HepG2 (cell line): Measurements from ENCODE around the gene KIAA1549. TPM values are rescaled to one million over a fixed set of nuclear protein-coding genes. Genes with fewer than 3 reads are reported as not detected.

Experiments used
- GABPA ChIP-seq, 2 experiments: IDR thresholded peaks; 2 replicates each; pipeline ENCODE4 v1.6.1; 2011 to 2016; ENCODE audit warnings: low read depth in 2 of 2, low read length in 1 of 2, missing biosample characterization in 1 of 2, missing genetic modification characterization in 1 of 2
- HES4 ChIP-seq: sonication (generic); formaldehyde crosslinking; IDR thresholded peaks from 2 replicates; pipeline ENCODE4 v1.9.0; 2021; ENCODE audit warnings: mild to moderate bottlenecking, missing genetic modification reagents, borderline replicate concordance
- MAFF ChIP-seq: IDR thresholded peaks from 2 replicates; pipeline ENCODE4 v1.6.1; 2011; ENCODE audit warnings: low read depth, low read length, improper control_type of control experiment
- NFATC3 ChIP-seq: sonication (generic); formaldehyde crosslinking; IDR thresholded peaks from 2 replicates; pipeline ENCODE4 v1.5.1; 2020; ENCODE audit warnings: mild to moderate bottlenecking, missing genetic modification reagents
- NONO ChIP-seq, 2 experiments: fragments of 450-650 bp in 1 of 2; sonication (generic) in 1 of 2; formaldehyde crosslinking in 1 of 2; IDR thresholded peaks in 1 of 2; conservative IDR thresholded peaks in 1 of 2; 2 replicates each; pipeline versions ENCODE4 v1.6.1 to v1.8.0; 2017 to 2022; ENCODE audit warnings: mild to moderate bottlenecking in 1 of 2, missing genetic modification reagents in 1 of 2, moderate library complexity in 1 of 2
- NR2C2 ChIP-seq: sonication (generic); formaldehyde crosslinking; IDR thresholded peaks from 2 replicates; pipeline ENCODE4 v1.4.0; 2020; ENCODE audit warnings: missing genetic modification reagents, mild to moderate bottlenecking, moderate library complexity, borderline replicate concordance
- SP5 ChIP-seq: IDR thresholded peaks from 2 replicates; pipeline ENCODE4 v1.6.1; 2016; ENCODE audit warnings: low read depth, borderline replicate concordance
- ZEB1 ChIP-seq: IDR thresholded peaks from 2 replicates; pipeline ENCODE4 v1.6.1; 2012; ENCODE audit warnings: mild to moderate bottlenecking, low read depth, inconsistent platforms; ENCODE audit not compliant: insufficient replicate concordance
- ZFP82 ChIP-seq: sonication (generic); formaldehyde crosslinking; IDR thresholded peaks from 2 replicates; pipeline ENCODE4 v1.5.1; 2020; ENCODE audit warnings: mild to moderate bottlenecking, missing genetic modification reagents, borderline replicate concordance
- ZNF143 ChIP-seq: sonication (generic); formaldehyde crosslinking; IDR thresholded peaks from 2 replicates; pipeline ENCODE4 v1.4.0; 2020; ENCODE audit warnings: missing genetic modification reagents
- ZNF512B ChIP-seq: sonication (generic); formaldehyde crosslinking; IDR thresholded peaks from 2 replicates; pipeline ENCODE4 v1.5.1; 2020; ENCODE audit warnings: missing genetic modification reagents, mild to moderate bottlenecking, borderline replicate concordance
- ZNF761 ChIP-seq: sonication (generic); formaldehyde crosslinking; conservative IDR thresholded peaks from 2 replicates; pipeline ENCODE4 v1.4.0; 2020; ENCODE audit warnings: mild to moderate bottlenecking, missing genetic modification reagents
- ZNF839 ChIP-seq: sonication (generic); formaldehyde crosslinking; IDR thresholded peaks from 2 replicates; pipeline ENCODE4 v1.4.0; 2020; ENCODE audit warnings: missing genetic modification reagents, mild to moderate bottlenecking, borderline replicate concordance
- polyA plus RNA-seq, 8 experiments: library from polyadenylated mRNA; depleted of rRNA in 3 of 8; stranded (reverse) in 7 of 8; unstranded in 1 of 8; fragments of >200 nt; fragmentation: Illumina TruSeq in 4 of 8; extraction: Trizol in 4 of 8; gene quantifications; 2 replicates each; pipeline versions ENCODE4 v1.2.1 to v1.2.3, GENCODE V29; 2011 to 2016; ENCODE audit warnings: low read depth in 4 of 8, missing spikeins in 1 of 8, mixed read lengths in 1 of 8; ENCODE audit not compliant: insufficient read depth in 1 of 8
- total RNA-seq, 5 experiments: library from RNA; depleted of rRNA; stranded (reverse); fragments of >200 nt; fragmentation: Illumina TruSeq; extraction: Trizol; gene quantifications; 2 replicates each; pipeline ENCODE4 v1.2.3, GENCODE V29; 2016; ENCODE audit warnings: low read depth in 1 of 5
- TF ChIP-seq, protein P1 (sequence below): sonication (generic); formaldehyde crosslinking; IDR thresholded peaks from 2 replicates; pipeline ENCODE4 v1.4.0; 2020; ENCODE audit warnings: mild to moderate bottlenecking, missing genetic modification reagents
- TF ChIP-seq, protein P2 (sequence below): IDR thresholded peaks from 2 replicates; pipeline ENCODE4 v1.6.1; 2016

The KIAA1549 gene
- total and polyA plus RNA-seq, 2 of the 13 experiments (the other 11 are each of a cell fraction or from before 2014, with no cell fraction given), result 1.1 to 1.8 TPM

GRCh38 chr7:138890499-138891445, 90.4 kb downstream of the KIAA1549 start (continued):
- TF ChIP-seq, protein P1, sequence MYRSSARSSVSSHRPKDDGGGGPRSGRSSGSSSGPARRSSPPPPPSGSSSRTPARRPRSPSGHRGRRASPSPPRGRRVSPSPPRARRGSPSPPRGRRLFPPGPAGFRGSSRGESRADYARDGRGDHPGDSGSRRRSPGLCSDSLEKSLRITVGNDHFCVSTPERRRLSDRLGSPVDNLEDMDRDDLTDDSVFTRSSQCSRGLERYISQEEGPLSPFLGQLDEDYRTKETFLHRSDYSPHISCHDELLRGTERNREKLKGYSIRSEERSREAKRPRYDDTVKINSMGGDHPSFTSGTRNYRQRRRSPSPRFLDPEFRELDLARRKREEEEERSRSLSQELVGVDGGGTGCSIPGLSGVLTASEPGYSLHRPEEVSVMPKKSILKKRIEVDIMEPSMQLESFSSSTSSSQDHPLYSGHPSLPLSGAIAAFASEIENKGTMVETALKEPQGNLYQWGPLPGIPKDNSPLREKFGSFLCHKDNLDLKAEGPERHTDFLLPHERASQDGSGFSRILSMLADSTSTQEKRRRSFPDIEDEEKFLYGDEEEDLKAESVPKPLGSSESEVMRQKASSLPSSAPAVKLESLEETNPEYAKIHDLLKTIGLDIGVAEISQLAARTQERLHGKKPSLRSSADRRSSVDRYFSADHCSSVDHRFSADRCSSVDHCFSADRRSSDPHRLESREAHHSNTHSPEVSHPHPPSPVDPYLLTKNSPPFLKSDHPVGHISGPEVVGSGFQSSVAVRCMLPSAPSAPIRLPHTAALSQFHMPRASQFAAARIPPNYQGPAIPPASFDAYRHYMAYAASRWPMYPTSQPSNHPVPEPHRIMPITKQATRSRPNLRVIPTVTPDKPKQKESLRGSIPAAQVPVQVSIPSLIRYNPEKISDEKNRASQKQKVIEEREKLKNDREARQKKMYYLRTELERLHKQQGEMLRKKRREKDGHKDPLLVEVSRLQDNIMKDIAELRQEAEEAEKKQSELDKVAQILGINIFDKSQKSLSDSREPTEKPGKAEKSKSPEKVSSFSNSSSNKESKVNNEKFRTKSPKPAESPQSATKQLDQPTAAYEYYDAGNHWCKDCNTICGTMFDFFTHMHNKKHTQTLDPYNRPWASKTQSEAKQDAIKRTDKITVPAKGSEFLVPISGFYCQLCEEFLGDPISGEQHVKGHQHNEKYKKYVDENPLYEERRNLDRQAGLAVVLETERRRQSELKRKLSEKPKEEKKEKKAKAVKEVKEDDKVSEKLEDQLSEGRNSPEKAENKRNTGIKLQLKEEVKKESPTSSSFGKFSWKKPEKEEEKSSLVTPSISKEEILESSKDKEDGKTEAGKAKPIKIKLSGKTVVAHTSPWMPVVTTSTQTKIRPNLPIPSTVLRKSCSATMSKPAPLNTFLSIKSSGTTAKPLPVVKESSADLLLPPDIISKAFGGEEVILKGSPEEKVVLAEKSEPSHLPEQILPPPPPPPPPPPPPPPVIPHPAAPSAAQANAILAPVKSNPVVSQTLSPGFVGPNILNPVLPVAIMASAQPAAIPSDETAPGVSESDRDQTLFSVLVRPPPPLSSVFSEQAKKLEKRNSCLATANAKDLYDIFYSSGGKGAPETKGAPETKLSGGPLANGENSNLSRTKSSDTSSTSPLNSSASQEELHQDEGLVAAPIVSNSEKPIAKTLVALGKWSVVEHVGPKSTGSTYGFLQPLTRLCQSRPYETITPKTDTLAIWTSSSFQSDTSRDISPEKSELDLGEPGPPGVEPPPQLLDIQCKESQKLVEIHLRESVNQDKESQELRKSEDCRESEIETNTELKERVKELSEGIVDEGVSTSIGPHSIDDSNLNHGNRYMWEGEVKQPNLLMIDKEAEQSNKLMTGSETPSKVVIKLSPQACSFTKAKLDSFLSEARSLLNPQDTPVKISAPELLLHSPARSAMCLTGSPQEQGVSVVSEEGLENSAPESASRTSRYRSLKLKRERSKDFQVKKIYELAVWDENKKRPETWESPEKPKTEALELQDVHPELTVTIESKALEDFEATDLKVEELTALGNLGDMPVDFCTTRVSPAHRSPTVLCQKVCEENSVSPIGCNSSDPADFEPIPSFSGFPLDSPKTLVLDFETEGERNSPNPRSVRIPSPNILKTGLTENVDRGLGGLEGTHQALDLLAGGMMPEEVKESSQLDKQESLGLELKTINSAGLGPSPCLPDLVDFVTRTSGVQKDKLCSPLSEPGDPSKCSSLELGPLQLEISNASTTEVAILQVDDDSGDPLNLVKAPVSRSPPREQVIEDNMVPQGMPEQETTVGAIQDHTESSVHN (CRISPR knock-in tag), result no peak
- TF ChIP-seq MAFF, result no peak
- TF ChIP-seq GABPA (IDR thresholded peaks at IDR 0.05; ENCODE audit: low read depth, low read length), result no peak
- TF ChIP-seq GABPA (CRISPR knock-in tag; IDR thresholded peaks at IDR 0.05; ENCODE audit: low read depth), result no peak
- TF ChIP-seq ZEB1, result peak; percentile 30
- no peak for TF ChIP-seq NONO (IDR thresholded peaks at IDR 0.05)
- TF ChIP-seq NONO (CRISPR knock-in tag; conservative IDR thresholded peaks at IDR 0.05), result no peak
- no peak for TF ChIP-seq ZNF761 (CRISPR knock-in tag)
- TF ChIP-seq NR2C2 (CRISPR knock-in tag), result no peak
- no peak for TF ChIP-seq HES4 (CRISPR knock-in tag)
- no peak for TF ChIP-seq ZNF143 (CRISPR knock-in tag)
- no peak; the same call in 1 of the 2 replicates for TF ChIP-seq SP5
- TF ChIP-seq ZNF839 (CRISPR knock-in tag), result no peak
- TF ChIP-seq ZFP82 (CRISPR knock-in tag), result no peak
- TF ChIP-seq NFATC3 (CRISPR knock-in tag), result no peak
- TF ChIP-seq, protein P2, sequence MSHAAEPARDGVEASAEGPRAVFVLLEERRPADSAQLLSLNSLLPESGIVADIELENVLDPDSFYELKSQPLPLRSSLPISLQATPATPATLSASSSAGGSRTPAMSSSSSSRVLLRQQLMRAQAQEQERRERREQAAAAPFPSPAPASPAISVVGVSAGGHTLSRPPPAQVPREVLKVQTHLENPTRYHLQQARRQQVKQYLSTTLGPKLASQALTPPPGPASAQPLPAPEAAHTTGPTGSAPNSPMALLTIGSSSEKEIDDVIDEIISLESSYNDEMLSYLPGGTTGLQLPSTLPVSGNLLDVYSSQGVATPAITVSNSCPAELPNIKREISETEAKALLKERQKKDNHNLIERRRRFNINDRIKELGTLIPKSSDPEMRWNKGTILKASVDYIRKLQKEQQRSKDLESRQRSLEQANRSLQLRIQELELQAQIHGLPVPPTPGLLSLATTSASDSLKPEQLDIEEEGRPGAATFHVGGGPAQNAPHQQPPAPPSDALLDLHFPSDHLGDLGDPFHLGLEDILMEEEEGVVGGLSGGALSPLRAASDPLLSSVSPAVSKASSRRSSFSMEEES (CRISPR knock-in tag), result 0 out of 2 replicates have a peak, but pooled peaks have one; percentile 26
- TF ChIP-seq ZNF512B (CRISPR knock-in tag), result no peak
